Measurements from ENCODE around the gene HYPK.

Gene HYPK

GRCh38 chr15:43779016-43779415 lies 21.4 kb upstream of the HYPK start:
- DNase-seq (ENCODE audit: low read depth) = no peak
- H3K4me3 ChIP-seq (ENCODE audit: low read depth, low read length) = no peak overlapping the region
- no peak for TF ChIP-seq CTCF (IDR thresholded peaks at IDR 0.05; ENCODE audit: low read depth, low read length, missing control alignments)

- TF ChIP-seq CTCF (IDR thresholded peaks at IDR 0.05; ENCODE audit: low read depth, low read length, missing control alignments) = no peak
- peak overlapping the region; percentile 24; the same call in 1 of the 2 replicates for H3K4me3 ChIP-seq (ENCODE audit: low read depth, low read length)
- no peak for DNase-seq (ENCODE audit: low read depth)
Observed at GRCh38 chr15:43789409-43789808, 11.0 kb upstream of the HYPK start.

- no peak for TF ChIP-seq CTCF (IDR thresholded peaks at IDR 0.05; ENCODE audit: low read depth, low read length, missing control alignments)
- DNase-seq (ENCODE audit: low read depth) = peak; percentile 98
- H3K4me3 ChIP-seq (ENCODE audit: low read depth, low read length) = peak within 1 kb of the TSS; percentile 82
Observed at GRCh38 chr15:43791993-43792760, 8.2 kb upstream of the HYPK start, which contains the start of gene SERF2. SERF2 (plus strand) TSS chr15:43792320; CDS start chr15:43792377, 57 bp downstream.

DNA sequence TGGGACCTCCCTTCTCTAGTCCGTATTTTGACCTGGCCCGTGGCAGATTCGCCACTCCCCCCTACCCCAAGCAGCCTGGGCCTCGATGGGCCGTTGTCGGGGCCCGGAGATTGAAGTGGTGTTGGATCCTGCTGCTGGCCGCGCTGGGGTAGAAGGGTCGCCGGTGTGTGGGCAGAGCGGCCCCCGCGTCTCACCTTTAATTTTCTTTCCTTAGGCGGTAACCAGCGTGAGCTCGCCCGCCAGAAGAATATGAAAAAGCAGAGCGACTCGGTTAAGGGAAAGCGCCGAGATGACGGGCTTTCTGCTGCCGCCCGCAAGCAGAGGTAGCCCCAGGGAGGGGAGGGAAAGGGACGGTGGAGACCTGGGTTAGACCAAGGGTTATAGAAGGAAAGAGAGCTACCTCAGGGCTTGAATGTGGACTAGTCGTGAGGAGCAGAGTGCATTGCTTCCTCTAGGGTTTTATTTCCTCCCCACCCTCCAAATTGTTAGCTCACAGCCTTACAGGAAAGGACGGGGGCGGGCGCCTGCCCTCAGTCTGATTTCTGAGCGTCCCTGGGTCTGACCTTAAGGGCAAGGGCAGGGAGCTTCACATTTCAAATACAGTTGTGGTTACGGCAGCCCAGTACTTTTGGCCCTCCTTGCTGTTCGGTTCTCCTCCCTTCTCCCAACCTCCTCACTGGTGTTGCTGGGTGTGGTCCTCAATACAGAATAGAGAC lies 7.5 kb upstream of the HYPK start:
- TF ChIP-seq CTCF (IDR thresholded peaks at IDR 0.05; ENCODE audit: low read depth, low read length, missing control alignments) = no peak
- peak overlapping the region; percentile 82 for H3K4me3 ChIP-seq (ENCODE audit: low read depth, low read length)
- no peak for DNase-seq (ENCODE audit: low read depth)

- no peak for DNase-seq (ENCODE audit: low read depth)
- H3K4me3 ChIP-seq (ENCODE audit: low read depth, low read length) = peak overlapping the region; percentile 82
- TF ChIP-seq CTCF (IDR thresholded peaks at IDR 0.05; ENCODE audit: low read depth, low read length, missing control alignments) = no peak
Observed at GRCh38 chr15:43793647-43794046, 6.8 kb upstream of the HYPK start.

DNA sequence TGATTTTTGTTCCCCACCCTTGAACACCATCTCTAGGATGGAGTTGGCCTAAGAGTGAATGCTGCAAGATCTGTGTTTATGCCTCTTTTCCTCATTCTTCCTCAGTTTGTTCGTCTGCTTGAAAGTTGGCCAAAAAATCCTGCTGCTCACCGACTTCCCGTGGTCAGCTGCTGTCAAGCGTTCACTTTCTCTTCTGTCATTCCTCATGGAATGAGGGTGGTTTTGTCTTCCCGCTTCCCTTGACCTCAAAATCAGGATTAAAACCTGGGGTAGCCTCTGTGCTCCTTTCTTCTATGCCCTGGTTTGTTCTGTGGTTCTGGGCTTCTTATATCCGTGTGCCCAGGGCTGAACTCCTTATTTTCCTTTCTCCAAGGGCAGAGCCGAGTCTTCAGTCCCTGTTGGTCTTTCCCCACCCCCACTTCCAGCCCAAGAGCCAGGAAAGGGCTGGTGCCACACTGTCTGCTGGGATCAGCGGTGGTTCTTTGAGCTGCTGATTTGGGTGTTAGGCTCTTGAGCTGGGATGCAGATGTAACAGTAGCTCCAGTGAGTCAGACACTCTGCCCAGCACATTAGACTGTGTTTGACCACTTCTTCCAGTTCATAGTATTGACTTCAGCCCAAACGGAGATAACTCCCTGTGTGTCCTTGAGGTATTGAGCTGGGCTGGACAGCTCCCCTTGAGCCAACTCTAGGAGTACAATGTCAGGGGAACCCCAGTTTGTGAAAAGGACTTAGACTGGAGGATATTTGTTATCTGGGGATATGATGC lies 5.9 kb upstream of the HYPK start:
- no peak for DNase-seq (ENCODE audit: low read depth)
- no peak for TF ChIP-seq CTCF (IDR thresholded peaks at IDR 0.05; ENCODE audit: low read depth, low read length, missing control alignments)
- no peak overlapping the region for H3K4me3 ChIP-seq (ENCODE audit: low read depth, low read length)
